PC-9 (cell line): ENCODE results near the gene SPAG9.

Source experiments
- EZH2 ChIP-seq: fragments of 200-600 bp; sonication (generic); IDR thresholded peaks from 2 replicates; pipeline ENCODE4 v1.8.0; 2017; ENCODE audit warnings: antibody characterized with exemption, low read depth
- TF ChIP-seq, protein P1 (sequence below): fragments of 200-600 bp; sonication (generic); conservative IDR thresholded peaks from 2 replicates; pipeline ENCODE4 v1.6.1; 2017; ENCODE audit warnings: mixed run types, antibody characterized with exemption, mild to moderate bottlenecking, moderate library complexity

DNA sequence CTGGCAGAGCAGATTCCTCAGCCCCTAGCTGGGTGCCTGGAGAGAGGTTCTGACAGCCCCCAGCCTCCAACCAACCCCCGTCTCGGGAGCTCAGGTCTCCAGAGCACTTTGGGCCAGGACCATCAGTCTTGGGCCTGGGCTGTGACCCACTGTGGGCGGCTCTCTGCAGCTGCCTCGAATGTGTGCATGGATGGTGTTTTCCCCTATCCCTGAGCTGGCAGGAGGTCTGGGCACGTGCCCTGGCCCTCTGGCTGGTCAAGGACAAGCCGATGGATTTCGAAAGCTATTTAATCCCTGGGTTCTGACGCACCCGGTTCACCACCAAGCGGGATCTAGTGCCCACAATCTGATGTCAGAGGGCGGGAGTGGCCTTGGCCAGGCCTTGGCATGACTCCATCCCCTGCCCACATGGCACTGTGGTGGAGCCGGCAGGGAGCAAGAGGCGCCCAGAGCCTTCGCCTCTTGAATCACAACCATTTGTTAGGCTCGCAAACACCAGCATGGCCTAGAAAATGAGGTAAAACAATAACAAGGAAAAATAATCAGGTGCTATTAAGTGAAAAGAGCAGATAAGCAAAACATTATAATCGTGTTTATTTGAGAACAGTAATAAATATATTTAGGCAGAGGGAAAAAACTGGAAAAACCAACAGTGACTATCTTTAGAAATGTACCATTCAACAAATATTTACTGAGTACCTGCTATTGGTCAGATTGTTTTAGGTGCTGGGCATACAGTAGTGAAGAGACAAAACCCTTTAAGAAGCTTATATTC is 185.3 kb downstream of the SPAG9 start:
- TF ChIP-seq, protein P1, sequence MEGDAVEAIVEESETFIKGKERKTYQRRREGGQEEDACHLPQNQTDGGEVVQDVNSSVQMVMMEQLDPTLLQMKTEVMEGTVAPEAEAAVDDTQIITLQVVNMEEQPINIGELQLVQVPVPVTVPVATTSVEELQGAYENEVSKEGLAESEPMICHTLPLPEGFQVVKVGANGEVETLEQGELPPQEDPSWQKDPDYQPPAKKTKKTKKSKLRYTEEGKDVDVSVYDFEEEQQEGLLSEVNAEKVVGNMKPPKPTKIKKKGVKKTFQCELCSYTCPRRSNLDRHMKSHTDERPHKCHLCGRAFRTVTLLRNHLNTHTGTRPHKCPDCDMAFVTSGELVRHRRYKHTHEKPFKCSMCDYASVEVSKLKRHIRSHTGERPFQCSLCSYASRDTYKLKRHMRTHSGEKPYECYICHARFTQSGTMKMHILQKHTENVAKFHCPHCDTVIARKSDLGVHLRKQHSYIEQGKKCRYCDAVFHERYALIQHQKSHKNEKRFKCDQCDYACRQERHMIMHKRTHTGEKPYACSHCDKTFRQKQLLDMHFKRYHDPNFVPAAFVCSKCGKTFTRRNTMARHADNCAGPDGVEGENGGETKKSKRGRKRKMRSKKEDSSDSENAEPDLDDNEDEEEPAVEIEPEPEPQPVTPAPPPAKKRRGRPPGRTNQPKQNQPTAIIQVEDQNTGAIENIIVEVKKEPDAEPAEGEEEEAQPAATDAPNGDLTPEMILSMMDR = no peak
- TF ChIP-seq EZH2 = no peak
